ENCODE results near the gene CABLES1.

Gene CABLES1

DNA sequence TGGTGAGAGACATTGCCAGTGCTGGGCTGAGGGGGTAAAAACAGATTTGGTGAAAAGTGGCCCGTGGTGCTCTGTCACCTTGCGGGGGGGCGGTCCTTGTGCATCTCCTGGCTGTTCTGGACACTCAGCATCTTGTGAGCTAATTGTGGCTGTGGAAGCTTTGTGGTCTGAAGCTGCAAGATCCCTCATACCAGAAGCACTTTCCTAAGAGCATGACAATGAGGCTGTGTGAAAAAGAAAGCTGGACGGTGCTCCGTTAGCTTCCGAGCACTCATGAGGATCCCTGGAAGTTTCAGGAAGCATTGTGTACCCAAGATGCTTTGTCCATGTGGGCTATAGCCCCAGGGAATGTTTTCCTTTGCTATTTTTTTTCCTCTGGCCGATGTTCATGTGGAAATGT, 74.5 kb downstream of the CABLES1 start:
- DNase-seq (ENCODE audit: low read depth) = no peak
- H3K4me3 ChIP-seq (ENCODE audit: low read depth, low read length) = no peak overlapping the region
- TF ChIP-seq, protein P1, sequence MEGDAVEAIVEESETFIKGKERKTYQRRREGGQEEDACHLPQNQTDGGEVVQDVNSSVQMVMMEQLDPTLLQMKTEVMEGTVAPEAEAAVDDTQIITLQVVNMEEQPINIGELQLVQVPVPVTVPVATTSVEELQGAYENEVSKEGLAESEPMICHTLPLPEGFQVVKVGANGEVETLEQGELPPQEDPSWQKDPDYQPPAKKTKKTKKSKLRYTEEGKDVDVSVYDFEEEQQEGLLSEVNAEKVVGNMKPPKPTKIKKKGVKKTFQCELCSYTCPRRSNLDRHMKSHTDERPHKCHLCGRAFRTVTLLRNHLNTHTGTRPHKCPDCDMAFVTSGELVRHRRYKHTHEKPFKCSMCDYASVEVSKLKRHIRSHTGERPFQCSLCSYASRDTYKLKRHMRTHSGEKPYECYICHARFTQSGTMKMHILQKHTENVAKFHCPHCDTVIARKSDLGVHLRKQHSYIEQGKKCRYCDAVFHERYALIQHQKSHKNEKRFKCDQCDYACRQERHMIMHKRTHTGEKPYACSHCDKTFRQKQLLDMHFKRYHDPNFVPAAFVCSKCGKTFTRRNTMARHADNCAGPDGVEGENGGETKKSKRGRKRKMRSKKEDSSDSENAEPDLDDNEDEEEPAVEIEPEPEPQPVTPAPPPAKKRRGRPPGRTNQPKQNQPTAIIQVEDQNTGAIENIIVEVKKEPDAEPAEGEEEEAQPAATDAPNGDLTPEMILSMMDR (IDR thresholded peaks at IDR 0.05; ENCODE audit: low read depth, low read length, missing control alignments) = no peak

DNA sequence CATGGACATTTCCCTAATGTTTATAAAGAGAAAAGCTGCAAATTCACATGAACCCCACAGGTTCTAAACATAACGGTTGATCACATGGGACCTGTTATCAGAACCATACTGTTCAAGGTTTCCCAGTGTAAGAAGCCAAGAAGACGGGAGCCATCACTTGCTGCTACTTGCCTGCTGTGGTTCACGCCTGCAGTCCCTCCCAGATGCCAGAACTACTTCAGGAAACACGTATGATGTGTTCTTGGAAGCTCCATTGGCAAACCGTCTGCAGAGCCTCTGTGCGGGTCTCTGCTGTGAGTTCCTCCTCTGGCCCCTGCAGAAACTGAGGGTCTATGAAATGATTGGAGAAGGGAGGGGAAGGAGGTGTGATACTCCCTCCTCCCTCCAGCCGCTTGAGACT, 75.2 kb downstream of the CABLES1 start:
- TF ChIP-seq, protein P1 (IDR thresholded peaks at IDR 0.05; ENCODE audit: low read depth, low read length, missing control alignments) = no peak
- DNase-seq (ENCODE audit: low read depth) = no peak
- H3K4me3 ChIP-seq (ENCODE audit: low read depth, low read length) = no peak overlapping the region

DNA sequence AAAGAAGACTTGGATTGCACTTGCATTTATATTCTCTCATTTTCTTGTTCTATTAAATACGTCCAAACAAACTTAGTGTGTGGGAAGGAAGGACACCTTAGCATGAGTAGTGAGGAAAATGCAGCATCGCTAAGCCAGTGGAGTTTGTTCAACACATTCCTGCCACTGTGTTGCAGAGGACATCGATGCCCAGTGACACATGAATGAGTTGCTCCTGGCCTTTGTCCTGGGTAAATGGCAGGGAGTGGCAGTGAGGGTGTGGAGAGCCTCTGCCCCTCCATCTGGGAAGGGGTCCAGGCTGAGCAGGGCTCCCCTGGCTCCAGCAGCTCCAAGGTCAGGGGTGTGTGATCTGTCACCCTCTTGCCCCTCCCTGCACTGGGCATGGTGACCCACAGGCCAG, 75.9 kb downstream of the CABLES1 start:
- no peak for DNase-seq (ENCODE audit: low read depth)
- no peak overlapping the region for H3K4me3 ChIP-seq (ENCODE audit: low read depth, low read length)
- TF ChIP-seq, protein P1 (IDR thresholded peaks at IDR 0.05; ENCODE audit: low read depth, low read length, missing control alignments) = no peak

DNA sequence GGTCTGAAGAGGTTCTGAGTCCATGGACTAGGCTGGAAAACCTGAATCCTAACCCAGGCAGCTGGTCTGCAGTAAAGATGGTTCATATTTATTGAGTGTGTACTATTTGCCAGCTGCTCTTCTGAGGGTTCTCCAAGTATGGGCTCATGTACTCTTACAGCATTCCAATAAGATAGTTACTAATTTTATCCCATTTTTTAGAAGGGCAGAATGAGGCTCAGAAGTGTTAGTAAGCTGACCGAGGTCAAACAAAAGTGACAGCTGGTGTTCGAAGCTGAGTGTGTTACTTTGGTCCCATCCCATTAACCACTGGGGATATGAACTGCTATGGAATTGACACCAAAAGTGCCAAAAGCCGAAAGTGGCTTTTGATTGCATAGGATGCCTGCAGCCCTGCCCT, 76.9 kb downstream of the CABLES1 start:
- no peak for DNase-seq (ENCODE audit: low read depth)
- H3K4me3 ChIP-seq (ENCODE audit: low read depth, low read length) = no peak overlapping the region
- TF ChIP-seq, protein P1 (IDR thresholded peaks at IDR 0.05; ENCODE audit: low read depth, low read length, missing control alignments) = no peak

DNA sequence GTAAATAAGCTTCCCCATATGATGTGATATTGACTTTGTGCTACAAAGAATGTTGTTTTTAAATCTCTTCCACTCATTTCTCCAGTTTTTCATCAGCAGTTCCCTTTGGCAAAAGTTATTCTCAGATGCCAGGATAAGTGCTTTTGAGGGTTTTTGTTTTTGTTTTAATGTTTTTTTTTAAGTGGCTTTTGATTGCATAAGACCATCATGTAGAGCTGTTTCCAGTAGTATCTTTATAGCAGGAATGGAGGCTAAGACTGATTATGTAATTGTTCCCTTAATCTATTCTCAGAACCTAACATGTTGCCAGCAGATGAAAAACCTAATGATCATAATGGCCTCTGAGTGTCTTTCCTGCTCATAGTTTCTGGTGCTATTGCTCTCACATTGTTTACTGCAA, 77.9 kb downstream of the CABLES1 start:
- no peak for DNase-seq (ENCODE audit: low read depth)
- TF ChIP-seq, protein P1 (IDR thresholded peaks at IDR 0.05; ENCODE audit: low read depth, low read length, missing control alignments) = no peak
- no peak overlapping the region for H3K4me3 ChIP-seq (ENCODE audit: low read depth, low read length)

DNA sequence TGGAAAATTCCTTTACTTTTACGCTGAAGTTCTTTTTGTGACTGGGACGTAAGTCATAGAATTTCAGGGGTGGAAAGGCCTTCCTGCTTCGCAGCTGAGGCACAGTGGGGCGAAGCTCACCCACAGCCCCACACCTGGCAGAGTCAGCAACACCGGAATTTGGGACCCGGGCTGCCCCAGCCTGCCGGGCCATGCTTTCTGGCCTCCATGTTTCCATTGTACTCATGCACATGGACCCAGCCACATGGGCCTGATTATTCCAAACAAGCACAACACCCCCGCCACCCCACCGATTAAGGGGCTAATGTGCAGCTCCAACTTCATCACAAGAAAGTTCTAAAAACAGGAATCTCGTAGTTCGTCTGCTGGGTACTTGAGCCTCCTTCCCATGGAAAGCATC, 82.5 kb downstream of the CABLES1 start:
- TF ChIP-seq, protein P1 (IDR thresholded peaks at IDR 0.05; ENCODE audit: low read depth, low read length, missing control alignments) = no peak
- H3K4me3 ChIP-seq (ENCODE audit: low read depth, low read length) = no peak overlapping the region
- no peak for DNase-seq (ENCODE audit: low read depth)

DNA sequence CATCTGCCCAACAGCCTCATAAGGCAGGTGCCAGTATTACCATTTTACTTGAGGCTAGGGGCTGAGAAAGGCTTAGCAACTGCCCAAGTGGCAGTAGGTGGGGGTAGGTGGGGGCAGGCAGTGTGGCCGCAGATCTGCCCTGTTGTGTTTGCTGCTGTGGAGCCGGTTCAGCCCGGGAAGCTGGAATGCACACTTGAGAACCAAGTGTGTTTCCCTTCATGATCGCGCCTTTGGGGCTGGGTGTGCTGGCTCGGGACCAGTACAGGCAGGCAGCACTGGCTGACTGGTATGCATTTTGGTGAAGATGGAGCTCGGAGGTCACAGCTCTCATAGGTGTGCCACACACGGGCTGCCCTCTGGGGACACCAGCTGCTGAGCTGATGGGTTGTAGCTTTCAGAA, 85.1 kb downstream of the CABLES1 start:
- no peak for DNase-seq (ENCODE audit: low read depth)
- TF ChIP-seq, protein P1 (IDR thresholded peaks at IDR 0.05; ENCODE audit: low read depth, low read length, missing control alignments) = no peak
- H3K4me3 ChIP-seq (ENCODE audit: low read depth, low read length) = no peak overlapping the region
